Fibroblast of villous mesenchyme (primary cell): Measurements from ENCODE around the gene AFMID. TPM values are rescaled to one million over a fixed set of nuclear protein-coding genes. Genes with fewer than 3 reads are reported as not detected.
"Not testable (repeated sequence)": the region's sequence is repeated elsewhere in the genome, so short reads cannot be mapped to it uniquely, and the experiment has no call there.

Experiments used
- DNase-seq: peaks from one replicate; pipeline ENCODE4 v3.0.0-alpha.2; 2010; ENCODE audit warnings: low read depth
- H3K4me3 ChIP-seq: 2 replicates; pipeline ENCODE4 v1.5.1; 2011; ENCODE audit warnings: low read depth, mild to moderate bottlenecking, low read length
- CTCF ChIP-seq: IDR thresholded peaks from 2 replicates; pipeline ENCODE4 v1.5.1; 2012; ENCODE audit warnings: low read depth, mild to moderate bottlenecking, low read length; ENCODE audit not compliant: insufficient read depth
- total RNA-seq: library from RNA; depleted of rRNA; stranded (reverse); fragments of >200 nt; gene quantifications from 2 replicates; pipeline ENCODE4 v1.2.3, GENCODE V29; 2012

AFMID gene
- total RNA-seq, 1 donor: 21.6 TPM

GRCh38 chr17:78170692-78171590 lies 16.2 kb upstream of the AFMID start:
- no peak for DNase-seq
- no peak overlapping the region for H3K4me3 ChIP-seq
- no peak for TF ChIP-seq CTCF

- DNase-seq, H3K4me3 ChIP-seq: not testable (repeated sequence)
Measured at GRCh38 chr17:78171591-78172248, 15.4 kb upstream of the AFMID start.

- H3K4me3 ChIP-seq: no peak overlapping the region
- TF ChIP-seq CTCF: no peak
- no peak for DNase-seq
Measured at GRCh38 chr17:78172249-78173051, 14.7 kb upstream of the AFMID start.

- TF ChIP-seq CTCF: no peak
- no peak overlapping the region for H3K4me3 ChIP-seq
- no peak for DNase-seq
Measured at GRCh38 chr17:78173097-78173715, 14.0 kb upstream of the AFMID start.

- no peak for DNase-seq
- no peak for TF ChIP-seq CTCF
Measured at GRCh38 chr17:78174346-78174869, 12.8 kb upstream of the AFMID start.

GRCh38 chr17:78174870-78175642 lies 12.1 kb upstream of the AFMID start:
- no peak overlapping the region for H3K4me3 ChIP-seq
- no peak for TF ChIP-seq CTCF
- no peak for DNase-seq

More at GRCh38 chr17:78174346-78174869, 12.8 kb upstream of the AFMID start:
- no peak overlapping the region for H3K4me3 ChIP-seq
